ENCODE data around the gene ADGRD2.

DNA sequence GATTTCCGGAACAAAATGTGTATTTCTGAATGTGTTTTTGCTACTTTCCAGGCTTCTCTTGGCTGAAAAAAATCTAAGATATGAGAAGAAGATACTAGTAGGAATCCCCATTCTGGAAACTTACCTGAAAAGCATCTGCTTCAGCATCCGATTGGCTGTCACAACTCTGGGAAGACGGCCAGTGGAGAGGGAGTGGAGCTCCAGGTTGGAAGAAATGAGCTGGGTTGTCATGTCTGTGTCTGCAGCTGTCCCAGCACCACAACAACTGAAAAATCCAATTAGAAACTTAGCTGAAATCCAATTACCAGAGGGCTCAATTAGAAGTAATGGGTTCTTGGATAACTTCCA is 38.0 kb upstream of the ADGRD2 start:
- TF ChIP-seq, protein P1, sequence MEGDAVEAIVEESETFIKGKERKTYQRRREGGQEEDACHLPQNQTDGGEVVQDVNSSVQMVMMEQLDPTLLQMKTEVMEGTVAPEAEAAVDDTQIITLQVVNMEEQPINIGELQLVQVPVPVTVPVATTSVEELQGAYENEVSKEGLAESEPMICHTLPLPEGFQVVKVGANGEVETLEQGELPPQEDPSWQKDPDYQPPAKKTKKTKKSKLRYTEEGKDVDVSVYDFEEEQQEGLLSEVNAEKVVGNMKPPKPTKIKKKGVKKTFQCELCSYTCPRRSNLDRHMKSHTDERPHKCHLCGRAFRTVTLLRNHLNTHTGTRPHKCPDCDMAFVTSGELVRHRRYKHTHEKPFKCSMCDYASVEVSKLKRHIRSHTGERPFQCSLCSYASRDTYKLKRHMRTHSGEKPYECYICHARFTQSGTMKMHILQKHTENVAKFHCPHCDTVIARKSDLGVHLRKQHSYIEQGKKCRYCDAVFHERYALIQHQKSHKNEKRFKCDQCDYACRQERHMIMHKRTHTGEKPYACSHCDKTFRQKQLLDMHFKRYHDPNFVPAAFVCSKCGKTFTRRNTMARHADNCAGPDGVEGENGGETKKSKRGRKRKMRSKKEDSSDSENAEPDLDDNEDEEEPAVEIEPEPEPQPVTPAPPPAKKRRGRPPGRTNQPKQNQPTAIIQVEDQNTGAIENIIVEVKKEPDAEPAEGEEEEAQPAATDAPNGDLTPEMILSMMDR (IDR thresholded peaks at IDR 0.05), result no peak
- TF ChIP-seq POLR2A (IDR thresholded peaks at IDR 0.05), result no peak

All from lower leg skin (tissue), 3 donors.